HEK293 (cell line): ENCODE measurements around the gene SSBP3.
"Not testable (repeated sequence)": the region's sequence is repeated elsewhere in the genome, so short reads cannot be mapped to it uniquely, and the experiment has no call there.

Experiments
- CTCF ChIA-PET: fragments of 350-600 bp; formaldehyde crosslinking; extraction: SDS; loops from one replicate; lab custom pipeline; 2021; ENCODE audit warnings: antibody characterized with exemption; lab: Yijun Ruan, JAX
- POLR2A ChIA-PET: fragments of 300-600 bp; formaldehyde crosslinking; extraction: SDS; loops from one replicate; lab custom pipeline; 2020; ENCODE audit warnings: antibody characterized with exemption, inconsistent platforms; lab: Yijun Ruan, JAX
- H3K27ac ChIP-seq: fragments of 200-500 bp; sonication (Bioruptor generic); 2 replicates; pipeline ENCODE4 v1.5.1; 2014; ENCODE audit warnings: low read depth, low read length, control low read depth, inconsistent platforms; ENCODE audit errors: extremely low read depth
- H3K36me3 ChIP-seq, 2 experiments: fragments of 200-500 bp in 1 of 2; sonication (Bioruptor generic) in 1 of 2; 1 replicate in 1 of 2; 2 replicates in 1 of 2; pipeline ENCODE4 v1.5.1; 2014 to 2017; ENCODE audit warnings: inconsistent platforms in 2 of 2, low read length in 2 of 2; ENCODE audit not compliant: control insufficient read depth in 2 of 2, insufficient read depth in 1 of 2
- H3K4me1 ChIP-seq: fragments of 200-500 bp; sonication (Bioruptor generic); 2 replicates; pipeline ENCODE4 v1.5.1; 2014; ENCODE audit warnings: mild to moderate bottlenecking, low read length, inconsistent platforms; ENCODE audit not compliant: control insufficient read depth, insufficient read depth
- H3K4me3 ChIP-seq: 2 replicates; pipeline ENCODE4 v1.5.1; 2011; ENCODE audit warnings: low read depth, mild to moderate bottlenecking, control low read depth, low read length, moderate library complexity
- H3K9me3 ChIP-seq: fragments of 200-500 bp; sonication (Bioruptor generic); 2 replicates; pipeline ENCODE4 v1.5.1; 2014; ENCODE audit warnings: low read depth, low read length, inconsistent platforms; ENCODE audit not compliant: control insufficient read depth, insufficient read depth
- KLF16 ChIP-seq: fragments of 450-650 bp; formaldehyde crosslinking; IDR thresholded peaks from 2 replicates; pipeline ENCODE4 v1.5.1; 2017; ENCODE audit warnings: missing biosample characterization, missing genetic modification characterization
- KLF9 ChIP-seq: fragments of 450-650 bp; formaldehyde crosslinking; IDR thresholded peaks from 2 replicates; pipeline ENCODE4 v1.5.1; 2016; ENCODE audit warnings: missing biosample characterization, missing genetic modification characterization, low read depth
- MYNN ChIP-seq: fragments of 450-650 bp; formaldehyde crosslinking; IDR thresholded peaks from 2 replicates; pipeline ENCODE4 v1.5.1; 2016; ENCODE audit warnings: missing biosample characterization, missing genetic modification characterization, borderline replicate concordance
- OSR2 ChIP-seq: fragments of 450-650 bp; formaldehyde crosslinking; IDR thresholded peaks from 2 replicates; pipeline ENCODE4 v1.5.1; 2016; ENCODE audit warnings: missing biosample characterization, missing genetic modification characterization
- PRDM4 ChIP-seq: fragments of 450-650 bp; formaldehyde crosslinking; IDR thresholded peaks from 2 replicates; pipeline ENCODE4 v1.5.1; 2017; ENCODE audit warnings: missing biosample characterization, missing genetic modification characterization
- RBAK ChIP-seq: fragments of 450-650 bp; formaldehyde crosslinking; IDR thresholded peaks from 2 replicates; pipeline ENCODE4 v1.5.1; 2016; ENCODE audit warnings: missing biosample characterization, missing genetic modification characterization
- SETDB1 ChIP-seq: IDR thresholded peaks from one replicate; pipeline ENCODE4 v1.6.1; 2017; ENCODE audit warnings: mild to moderate bottlenecking, low read length, moderate library complexity, mixed read lengths; ENCODE audit not compliant: insufficient read length
- ZBTB10 ChIP-seq: fragments of 450-650 bp; formaldehyde crosslinking; IDR thresholded peaks from 2 replicates; pipeline ENCODE4 v1.5.1; 2016; ENCODE audit warnings: missing biosample characterization, missing genetic modification characterization
- ZBTB17 ChIP-seq: fragments of 450-650 bp; formaldehyde crosslinking; IDR thresholded peaks from 2 replicates; pipeline ENCODE4 v1.5.1; 2016; ENCODE audit warnings: missing biosample characterization, missing genetic modification characterization
- ZNF114 ChIP-seq: fragments of 450-650 bp; formaldehyde crosslinking; IDR thresholded peaks from 2 replicates; pipeline ENCODE4 v1.5.0; 2017; ENCODE audit warnings: missing biosample characterization, missing genetic modification characterization
- ZNF132 ChIP-seq: fragments of 450-650 bp; formaldehyde crosslinking; IDR thresholded peaks from 2 replicates; pipeline ENCODE4 v1.5.1; 2017; ENCODE audit warnings: missing biosample characterization, missing genetic modification characterization, borderline replicate concordance
- ZNF140 ChIP-seq: fragments of 450-650 bp; formaldehyde crosslinking; IDR thresholded peaks from 2 replicates; pipeline ENCODE4 v1.5.1; 2016; ENCODE audit warnings: missing biosample characterization, missing genetic modification characterization
- ZNF146 ChIP-seq: fragments of 450-650 bp; formaldehyde crosslinking; IDR thresholded peaks from 2 replicates; pipeline ENCODE4 v1.5.1; 2016; ENCODE audit warnings: missing biosample characterization, missing genetic modification characterization
- ZNF16 ChIP-seq: fragments of 450-650 bp; formaldehyde crosslinking; IDR thresholded peaks from 2 replicates; pipeline ENCODE4 v1.5.1; 2016; ENCODE audit warnings: low read depth, missing biosample characterization, missing genetic modification characterization
- ZNF335 ChIP-seq: fragments of 450-650 bp; formaldehyde crosslinking; conservative IDR thresholded peaks from 2 replicates; pipeline ENCODE4 v1.5.1; 2016; ENCODE audit warnings: missing biosample characterization, missing genetic modification characterization
- ZNF350 ChIP-seq: fragments of 450-650 bp; formaldehyde crosslinking; IDR thresholded peaks from 2 replicates; pipeline ENCODE4 v1.5.0; 2017; ENCODE audit warnings: missing biosample characterization, mild to moderate bottlenecking, missing genetic modification characterization
- ZNF366 ChIP-seq: fragments of 450-650 bp; formaldehyde crosslinking; conservative IDR thresholded peaks from 2 replicates; pipeline ENCODE4 v1.5.1; 2016; ENCODE audit warnings: missing biosample characterization, missing genetic modification characterization
- ZNF433 ChIP-seq: fragments of 450-650 bp; formaldehyde crosslinking; IDR thresholded peaks from 2 replicates; pipeline ENCODE4 v1.5.1; 2016; ENCODE audit warnings: missing biosample characterization, missing genetic modification characterization, low read depth
- ZNF513 ChIP-seq: fragments of 450-650 bp; IDR thresholded peaks from 2 replicates; pipeline ENCODE4 v1.5.1; 2018; ENCODE audit warnings: missing biosample characterization, missing genetic modification characterization
- ZNF521 ChIP-seq: fragments of 450-650 bp; formaldehyde crosslinking; IDR thresholded peaks from 2 replicates; pipeline ENCODE4 v1.5.1; 2017; ENCODE audit warnings: missing biosample characterization, mild to moderate bottlenecking, missing genetic modification characterization
- ZNF585B ChIP-seq: fragments of 450-650 bp; formaldehyde crosslinking; IDR thresholded peaks from 2 replicates; pipeline ENCODE4 v1.5.1; 2016; ENCODE audit warnings: missing biosample characterization, missing genetic modification characterization
- ZNF639 ChIP-seq: fragments of 450-650 bp; formaldehyde crosslinking; IDR thresholded peaks from 2 replicates; pipeline ENCODE4 v1.5.1; 2016; ENCODE audit warnings: missing biosample characterization, missing genetic modification characterization
- ZNF658 ChIP-seq: fragments of 450-650 bp; formaldehyde crosslinking; IDR thresholded peaks from 2 replicates; pipeline ENCODE4; 2016; ENCODE audit warnings: missing biosample characterization, missing genetic modification characterization
- ZNF776 ChIP-seq: fragments of 450-650 bp; formaldehyde crosslinking; IDR thresholded peaks from 2 replicates; pipeline ENCODE4 v1.5.0; 2017; ENCODE audit warnings: missing biosample characterization, missing genetic modification characterization, borderline replicate concordance
- ZNF843 ChIP-seq: fragments of 450-650 bp; formaldehyde crosslinking; IDR thresholded peaks from 2 replicates; pipeline ENCODE4 v1.5.1; 2016; ENCODE audit warnings: missing biosample characterization, missing genetic modification characterization

Gene SSBP3

GRCh38 chr1:54234284-54234683 lies 171.9 kb downstream of the SSBP3 start:
- Histone ChIP-seq H3K4me1 (no peaks in the 10 kb centered on the region), H3K36me3 (peaks cover 0 to 29% of the 10 kb centered on the region in 2 experiments; a peak in 2 of 3 replicates), H3K27ac (no peak overlapping the region), H3K9me3 (no peaks in the 10 kb centered on the region), H3K4me3 (no peak overlapping the region)
- POLR2A ChIA-PET = no interaction called here
- TF ChIP-seq ZNF585B (no peak), ZNF433 (no peak), ZNF335 (tag by site-specific recombination) (no peak), SETDB1 (no peak), KLF9 (tag by site-specific recombination) (no peak), ZBTB10 (tag by site-specific recombination) (no peak), ZNF146 (tag by site-specific recombination) (no peak), ZNF140 (tag by site-specific recombination) (no peak), ZNF366 (tag by site-specific recombination) (no peak), MYNN (tag by site-specific recombination) (no peak), ZNF132 (no peak), ZNF513 (tag by site-specific recombination) (no peak), RBAK (no peak), ZNF658 (tag by site-specific recombination) (no peak), ZNF521 (tag by site-specific recombination) (no peak), ZNF16 (no peak), OSR2 (tag by site-specific recombination) (no peak), ZBTB17 (tag by site-specific recombination) (no peak)
- CTCF ChIA-PET = interaction anchor here (0.6 kb wide), 1 partner anchor 66 kb away, joined by 6 read pairs; no protein-coding TSS in a partner anchor

GRCh38 chr1:54233196-54233595 lies 173.0 kb downstream of the SSBP3 start:
- CTCF ChIA-PET, H3K9me3 ChIP-seq, H3K4me3 ChIP-seq, H3K27ac ChIP-seq, POLR2A ChIA-PET, H3K4me1 ChIP-seq: not testable (repeated sequence)
- peaks cover 0 to 19% of the 10 kb centered on the region in 2 experiments; a peak in 2 of 3 replicates for H3K36me3 ChIP-seq

- CTCF ChIA-PET = no interaction called here
- H3K4me3 ChIP-seq = no peak overlapping the region
- H3K27ac ChIP-seq = no peak overlapping the region
- H3K9me3 ChIP-seq = no peaks in the 10 kb centered on the region
- POLR2A ChIA-PET = no interaction called here
- H3K4me1 ChIP-seq = no peaks in the 10 kb centered on the region
- H3K36me3 ChIP-seq = peaks cover 0 to 3% of the 10 kb centered on the region in 2 experiments; a peak in 1 of 3 replicates
- no peak for TF ChIP-seq ZNF776 (tag by site-specific recombination)
- no peak for TF ChIP-seq ZNF639 (tag by site-specific recombination)
- TF ChIP-seq ZNF843 = no peak
- TF ChIP-seq ZNF114 = no peak
- no peak for TF ChIP-seq ZNF350
- no peak for TF ChIP-seq KLF16 (tag by site-specific recombination)
- TF ChIP-seq PRDM4 (tag by site-specific recombination) = no peak
Measured at GRCh38 chr1:54230507-54231339, 175.5 kb downstream of the SSBP3 start.
